ENCODE data around the gene CSAD. TPM values are rescaled to one million over a fixed set of nuclear protein-coding genes. Genes with fewer than 3 reads are reported as not detected.

Gene CSAD
- total and polyA plus RNA-seq, 2 donors (not counting 3 experiments of a cell fraction or from before 2014, with no cell fraction given), result 21.1 to 24.4 TPM

GRCh38 chr12:53200107-53200457 is 19.4 kb upstream of the CSAD start:
- intact Hi-C loops (cut with micrococcal nuclease) (no loop called here), dilution Hi-C loops (cut with MboI; ENCODE audit: extremely low pct_ligation_motif_present, low sequenced_read_pairs) (no loop called here)
- H3K9ac ChIP-seq (replicated peaks; ENCODE audit: extremely low read depth, insufficient read depth, low read length), result no peak overlapping the region
- H3K9me3 ChIP-seq (replicated peaks; ENCODE audit: control insufficient read depth, insufficient read depth, low read length), result no peaks in the 10 kb centered on the region
- H3K4me3 ChIP-seq (replicated peaks in 1 of 3; ENCODE audit: insufficient read depth in 1 of 3, low read depth in 1 of 3, low read length in 3 of 3), result no peak overlapping the region
- no peaks in the 10 kb centered on the region for H3K79me2 ChIP-seq (ENCODE audit: control insufficient read depth, insufficient read depth, low read length)
- POLR2A ChIA-PET, result no interaction called here
- H3K4me2 ChIP-seq (ENCODE audit: insufficient read depth, low read length), result no peak overlapping the region
- TF ChIP-seq CTCF (IDR thresholded peaks at IDR 0.05; ENCODE audit: extremely low read depth in 1 of 2, insufficient read depth in 1 of 2, low read depth in 1 of 2, low read length in 2 of 2), result no peak
- no peak for TF ChIP-seq MAX (IDR thresholded peaks at IDR 0.05; ENCODE audit: insufficient read depth, insufficient read length)
- TF ChIP-seq JUN (IDR thresholded peaks at IDR 0.05; ENCODE audit: borderline replicate concordance, insufficient read depth, insufficient read length, low read depth), result no peak
- TF ChIP-seq POLR2AphosphoS5 (IDR thresholded peaks at IDR 0.05; ENCODE audit: insufficient read depth, low read depth, low read length), result no peak
- no peak for TF ChIP-seq MYC (IDR thresholded peaks at IDR 0.05; ENCODE audit: low read depth, low read length)
- no peaks in the 10 kb centered on the region for H4K20me1 ChIP-seq (replicated peaks; ENCODE audit: control insufficient read depth, extremely low read depth, insufficient read depth, low read length)
- H3K27me3 ChIP-seq (ENCODE audit: control insufficient read depth in 2 of 2, insufficient read depth in 2 of 2, low read length in 2 of 2), result peaks cover 0 to 2% of the 10 kb centered on the region in 2 experiments
- no peak for FAIRE-seq
- no peak overlapping the region for H2AFZ ChIP-seq (ENCODE audit: low read depth, low read length)
- peaks cover 6% of the 10 kb centered on the region for H3K4me1 ChIP-seq (ENCODE audit: control insufficient read depth, extremely low read depth, insufficient read depth, low read length)
- H3K36me3 ChIP-seq (ENCODE audit: control insufficient read depth in 2 of 2, extremely low read depth in 1 of 2, insufficient read depth in 2 of 2, low read length in 2 of 2), result no peaks in the 10 kb centered on the region
- H3K9me1 ChIP-seq (replicated peaks; ENCODE audit: control insufficient read depth, extremely low read depth, insufficient read depth, low read length), result no peaks in the 10 kb centered on the region
- H3K27ac ChIP-seq (ENCODE audit: insufficient read depth, low read depth, low read length), result no peak overlapping the region
- no peak for DNase-seq (ENCODE audit: low read depth, low spot score)
- CTCF ChIA-PET, result interaction anchor here (1.0 to 6.7 kb wide), 3 partner anchors 10 to 135 kb away, joined by 5 to 249 read pairs (median 170); no protein-coding TSS in a partner anchor
- BruUV-seq (replicated peaks), result no TSS peak

DNA sequence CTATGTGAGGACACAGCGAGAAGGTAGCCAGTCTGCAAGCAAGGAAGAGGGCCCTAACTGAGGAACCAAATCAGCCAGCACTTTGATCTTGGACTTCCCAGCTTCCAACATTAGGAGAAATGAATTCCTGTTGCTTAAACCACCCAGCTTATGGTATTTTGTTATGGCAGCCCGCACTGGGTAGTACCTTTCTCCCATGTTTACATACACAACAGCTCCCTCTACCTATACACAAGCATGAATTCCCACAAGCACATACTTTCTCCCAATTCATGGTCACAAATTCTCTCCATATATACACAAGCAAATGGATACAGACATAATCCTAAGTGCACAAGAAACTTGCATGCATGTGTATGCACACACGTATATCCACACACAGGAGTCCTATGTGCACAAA is 19.0 kb upstream of the CSAD start:
- Histone ChIP-seq H3K4me3 (replicated peaks in 1 of 3; ENCODE audit: insufficient read depth in 1 of 3, low read depth in 1 of 3, low read length in 3 of 3) (no peak overlapping the region), H3K27ac (ENCODE audit: insufficient read depth, low read depth, low read length) (no peak overlapping the region), H3K4me2 (ENCODE audit: insufficient read depth, low read length) (no peak overlapping the region), H3K4me1 (ENCODE audit: control insufficient read depth, extremely low read depth, insufficient read depth, low read length) (peaks cover 6% of the 10 kb centered on the region), H4K20me1 (replicated peaks; ENCODE audit: control insufficient read depth, extremely low read depth, insufficient read depth, low read length) (no peaks in the 10 kb centered on the region), H3K79me2 (ENCODE audit: control insufficient read depth, insufficient read depth, low read length) (no peaks in the 10 kb centered on the region), H3K9me3 (replicated peaks; ENCODE audit: control insufficient read depth, insufficient read depth, low read length) (no peaks in the 10 kb centered on the region), H3K9me1 (replicated peaks; ENCODE audit: control insufficient read depth, extremely low read depth, insufficient read depth, low read length) (no peaks in the 10 kb centered on the region), H3K9ac (replicated peaks; ENCODE audit: extremely low read depth, insufficient read depth, low read length) (no peak overlapping the region), H2AFZ (ENCODE audit: low read depth, low read length) (no peak overlapping the region), H3K36me3 (ENCODE audit: control insufficient read depth in 2 of 2, extremely low read depth in 1 of 2, insufficient read depth in 2 of 2, low read length in 2 of 2) (no peaks in the 10 kb centered on the region), H3K27me3 (ENCODE audit: control insufficient read depth in 2 of 2, insufficient read depth in 2 of 2, low read length in 2 of 2) (peaks cover 0 to 2% of the 10 kb centered on the region in 2 experiments)
- no TSS peak for BruUV-seq (replicated peaks)
- dilution Hi-C loops (cut with MboI; ENCODE audit: extremely low pct_ligation_motif_present, low sequenced_read_pairs) (no loop called here), intact Hi-C loops (cut with micrococcal nuclease) (no loop called here)
- CTCF ChIA-PET, result interaction anchor here (0.9 to 6.7 kb wide), 7 partner anchors 11 to 135 kb away, joined by 4 to 249 read pairs (median 34); partner anchors contain the start of genes CSAD and ZNF740
- POLR2A ChIA-PET, result no interaction called here
- TF ChIP-seq MAX (IDR thresholded peaks at IDR 0.05; ENCODE audit: insufficient read depth, insufficient read length), result no peak
- no peak for TF ChIP-seq JUN (IDR thresholded peaks at IDR 0.05; ENCODE audit: borderline replicate concordance, insufficient read depth, insufficient read length, low read depth)
- TF ChIP-seq CTCF (IDR thresholded peaks at IDR 0.05; ENCODE audit: extremely low read depth in 1 of 2, insufficient read depth in 1 of 2, low read depth in 1 of 2, low read length in 2 of 2), result no peak
- TF ChIP-seq POLR2AphosphoS5 (IDR thresholded peaks at IDR 0.05; ENCODE audit: insufficient read depth, low read depth, low read length), result no peak
- TF ChIP-seq POLR2A (IDR thresholded peaks at IDR 0.05; ENCODE audit: low read depth, low read length), result no peak
- TF ChIP-seq EZH2 (IDR thresholded peaks at IDR 0.05; ENCODE audit: borderline replicate concordance, low read depth, low read length, severe bottlenecking), result no peak
- no peak for TF ChIP-seq FOS (IDR thresholded peaks at IDR 0.05; ENCODE audit: borderline replicate concordance, insufficient read depth, low read length)
- TF ChIP-seq MYC (IDR thresholded peaks at IDR 0.05; ENCODE audit: low read depth, low read length), result no peak
- no peak for TF ChIP-seq GATA2 (IDR thresholded peaks at IDR 0.05; ENCODE audit: insufficient read depth, insufficient read length, low read depth, low read length)
- FAIRE-seq, result no peak
- DNase-seq (ENCODE audit: low read depth, low spot score), result no peak

Data from endothelial cell of umbilical vein (primary cell).